ENCODE results near the gene C12orf43.

C12orf43 gene

DNA sequence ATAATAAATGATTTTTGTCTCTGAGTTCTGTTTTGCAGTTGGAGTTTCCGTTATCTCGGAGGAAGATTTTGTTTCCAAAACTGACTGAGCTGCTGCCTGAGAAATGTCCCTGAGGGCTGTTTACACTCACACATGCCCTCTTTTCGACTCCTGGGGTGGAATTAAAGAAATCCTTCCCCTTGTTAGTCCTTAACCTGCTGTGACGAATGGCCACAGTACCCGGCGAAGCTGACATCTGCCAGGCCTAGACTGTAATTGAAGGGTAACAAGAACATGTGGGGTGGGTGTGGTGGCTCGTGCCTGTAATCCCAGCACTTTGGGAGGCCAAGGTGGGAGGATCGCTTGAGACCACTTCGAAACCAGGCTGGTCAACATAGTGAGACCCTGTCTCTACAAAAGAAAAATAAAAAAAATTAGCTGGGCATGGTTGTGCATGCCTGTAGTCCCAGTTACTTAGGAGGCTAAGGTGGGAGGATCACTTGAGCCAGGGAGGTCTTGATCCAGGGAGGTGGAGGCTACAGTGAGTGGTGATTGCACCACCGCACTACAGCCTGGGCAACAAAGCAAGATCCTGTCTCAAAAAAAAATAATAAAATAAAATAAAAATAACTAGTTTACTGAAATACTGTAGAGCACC, 14.4 kb upstream of the C12orf43 start:
- DNase-seq, result no peak

DNA sequence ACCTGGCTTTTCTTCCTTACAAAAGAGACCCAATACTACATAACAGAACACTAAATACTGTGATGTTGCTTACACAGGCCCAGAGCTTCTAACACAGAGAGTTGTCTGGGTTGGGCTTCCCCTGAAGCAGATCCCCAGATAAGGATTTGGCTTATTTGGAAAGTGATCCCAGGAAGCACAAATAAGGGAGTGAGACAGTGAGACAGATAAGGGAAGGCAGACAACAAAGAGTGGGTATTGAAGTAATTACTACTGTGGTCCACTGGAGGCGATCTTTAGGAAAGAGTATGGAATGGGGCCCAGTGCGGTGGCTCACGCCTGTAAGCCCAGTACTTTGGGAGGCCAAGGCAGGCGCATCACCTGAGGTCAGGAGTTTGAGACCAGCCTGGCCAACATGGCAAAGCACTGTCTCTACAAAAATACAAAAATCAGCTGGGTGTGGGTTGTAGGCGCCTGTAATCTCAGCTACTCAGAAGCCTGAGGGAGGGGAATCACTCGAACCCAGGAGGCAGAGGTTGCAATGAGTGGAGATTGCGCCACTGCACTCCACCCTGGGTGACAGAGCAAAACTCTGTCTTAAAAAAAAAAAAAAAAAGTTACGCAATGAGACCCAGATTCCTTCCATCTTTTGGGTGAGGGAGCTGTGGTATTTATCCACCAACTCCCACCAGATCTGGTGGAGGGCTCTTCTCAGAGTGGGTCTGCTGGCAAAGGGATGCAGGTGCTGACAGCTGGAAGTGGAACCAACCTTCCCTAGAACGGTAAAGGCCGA, 10.2 kb upstream of the C12orf43 start:
- DNase-seq, result no peak

DNA sequence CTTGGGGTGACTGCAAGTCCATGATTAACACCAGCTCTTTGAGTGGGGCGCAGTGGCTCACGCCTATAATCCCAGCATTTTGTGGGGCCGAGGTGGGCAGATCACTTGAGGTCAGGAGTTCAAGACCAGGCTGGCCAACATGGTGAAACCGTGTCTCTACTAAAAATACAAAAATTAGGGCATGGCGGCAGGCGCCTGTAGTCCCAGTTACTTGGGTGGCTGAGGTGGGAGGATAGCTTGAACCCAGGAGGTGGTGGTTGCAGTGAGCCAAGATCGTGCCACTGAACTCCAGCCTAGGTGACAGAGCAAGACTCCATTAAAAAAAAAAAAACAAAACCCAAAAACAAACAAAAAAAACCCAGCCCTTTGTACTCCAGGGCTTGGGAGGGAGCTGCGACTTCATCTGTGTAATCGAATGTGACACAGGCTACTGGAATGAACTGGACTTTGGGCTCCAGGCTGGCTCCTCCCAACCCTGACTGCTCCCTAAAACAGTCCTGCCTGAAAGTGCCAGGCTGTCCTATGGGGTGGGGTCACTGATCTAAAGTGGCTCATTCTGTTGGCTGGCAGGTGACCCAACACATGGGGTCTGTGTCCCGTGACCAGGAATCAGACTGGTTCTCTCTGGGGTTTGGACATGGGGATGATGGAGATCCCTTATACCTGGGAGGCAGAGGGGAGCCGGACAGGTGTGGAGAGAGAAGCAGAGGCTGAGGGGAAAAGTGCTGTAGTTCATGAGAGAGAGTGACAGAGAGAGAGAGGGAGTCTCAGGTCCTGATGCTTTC, 9.3 kb upstream of the C12orf43 start:
- no peak for DNase-seq

- DNase-seq, result no peak
These were observed 7.5 kb upstream of the C12orf43 start for GRCh38 chr12:121023799-121024198.

GRCh38 chr12:121022713-121023112, 6.4 kb upstream of the C12orf43 start:
- no peak for DNase-seq

GRCh38 chr12:121021754-121022153, 5.5 kb upstream of the C12orf43 start:
- DNase-seq, result no peak

DNA sequence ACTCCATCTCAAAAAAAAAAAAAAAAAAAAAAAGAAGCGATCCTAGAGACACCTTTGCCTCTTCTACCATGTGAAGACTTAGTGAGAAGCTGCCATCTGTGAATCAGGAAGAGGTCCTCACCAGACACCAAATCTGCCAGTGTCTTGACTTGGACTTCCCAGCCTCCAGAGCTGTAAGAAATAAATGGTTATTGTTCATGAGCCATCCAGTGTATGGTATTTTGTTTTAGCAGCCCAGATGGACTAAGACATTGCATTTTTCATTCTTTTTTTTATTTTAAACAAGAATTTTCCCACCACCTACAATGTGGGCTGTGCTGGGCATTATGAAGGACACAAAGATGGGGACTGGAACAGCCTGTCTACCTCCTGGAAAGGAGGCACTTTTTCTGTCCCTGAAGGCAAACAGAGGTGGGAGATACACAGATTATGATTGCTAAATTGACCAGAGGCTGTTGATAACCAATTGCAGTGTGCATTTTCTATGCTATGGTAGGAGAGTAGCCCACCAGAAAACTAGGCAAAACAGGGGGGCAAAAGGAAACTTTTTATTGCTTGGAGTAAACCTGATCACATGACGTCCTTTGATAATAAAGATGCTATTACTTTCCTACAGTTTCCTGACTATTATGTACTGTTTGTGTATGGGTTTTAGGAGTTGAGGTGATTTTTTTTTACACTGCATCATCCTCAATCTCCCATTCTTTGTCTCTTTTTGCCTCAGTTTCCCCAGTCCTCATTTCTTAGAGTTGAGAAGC, 2.8 kb upstream of the C12orf43 start:
- no peak for DNase-seq

- no peak for DNase-seq
These were observed 1.7 kb upstream of the C12orf43 start for GRCh38 chr12:121017966-121018491.

- no peak for DNase-seq
These were observed 2.6 kb downstream of the C12orf43 start for GRCh38 chr12:121013715-121014114.

- DNase-seq, result no peak
These were observed 4.5 kb downstream of the C12orf43 start for GRCh38 chr12:121011820-121012219.

GRCh38 chr12:121010860-121011259, 5.4 kb downstream of the C12orf43 start:
- DNase-seq, result no peak

DNA sequence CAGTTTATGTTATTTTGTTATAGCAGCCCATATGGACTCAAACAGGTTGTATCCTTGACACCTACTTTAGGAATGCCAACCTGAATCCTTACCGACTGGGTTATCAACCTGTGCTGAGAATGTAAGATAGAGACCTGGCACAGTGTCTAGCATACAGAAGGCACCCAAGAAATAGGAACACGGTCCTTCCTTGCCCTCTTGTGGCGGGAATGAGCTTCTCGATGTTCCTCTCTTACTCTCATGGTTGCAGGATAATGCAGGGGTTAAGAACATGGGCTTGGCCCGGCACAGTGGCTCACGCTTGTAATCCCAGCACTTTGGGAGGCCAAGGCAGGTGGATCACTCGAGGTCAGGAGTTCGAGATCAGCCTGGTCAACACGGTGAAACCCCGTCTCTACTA, 6.5 kb downstream of the C12orf43 start:
- no peak for DNase-seq

DNA sequence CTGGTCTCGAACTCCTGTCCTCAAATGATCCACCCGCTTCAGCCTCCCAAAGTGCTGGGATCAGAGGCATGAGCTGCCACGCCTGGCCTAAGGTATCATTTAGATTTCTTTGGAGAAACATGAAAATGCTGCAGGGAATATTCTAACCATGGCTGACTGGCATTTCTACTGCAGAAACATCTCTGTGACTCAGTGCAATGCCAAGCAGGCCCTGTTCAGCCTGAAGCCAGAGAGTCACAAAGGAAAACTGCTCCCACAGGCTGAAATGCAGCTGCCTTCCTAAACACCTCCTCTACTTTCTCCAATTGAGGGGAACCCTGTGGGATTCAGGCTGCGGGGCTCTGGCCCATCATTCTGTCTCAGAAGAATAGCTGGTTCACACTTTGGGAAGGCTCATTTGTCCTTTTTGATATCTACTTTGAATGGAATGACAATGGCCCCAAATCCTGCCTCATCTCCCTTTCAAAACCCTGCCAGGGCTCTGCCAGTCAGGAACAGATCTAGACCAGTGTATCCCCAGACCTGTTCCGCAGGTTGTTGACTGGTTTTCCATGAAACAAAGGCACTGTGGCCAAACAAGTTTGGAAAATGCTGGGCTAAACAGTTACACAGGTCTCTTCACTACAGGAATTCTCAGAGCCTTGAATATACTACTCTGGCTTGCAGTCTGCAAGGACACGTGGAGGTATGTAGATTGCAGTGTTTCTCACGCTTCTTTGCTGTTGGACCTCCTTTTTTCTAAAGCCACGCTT, 7.8 kb downstream of the C12orf43 start:
- no peak for DNase-seq

- DNase-seq, result no peak
These were observed 10.9 kb downstream of the C12orf43 start for GRCh38 chr12:121005346-121005815.

DNA sequence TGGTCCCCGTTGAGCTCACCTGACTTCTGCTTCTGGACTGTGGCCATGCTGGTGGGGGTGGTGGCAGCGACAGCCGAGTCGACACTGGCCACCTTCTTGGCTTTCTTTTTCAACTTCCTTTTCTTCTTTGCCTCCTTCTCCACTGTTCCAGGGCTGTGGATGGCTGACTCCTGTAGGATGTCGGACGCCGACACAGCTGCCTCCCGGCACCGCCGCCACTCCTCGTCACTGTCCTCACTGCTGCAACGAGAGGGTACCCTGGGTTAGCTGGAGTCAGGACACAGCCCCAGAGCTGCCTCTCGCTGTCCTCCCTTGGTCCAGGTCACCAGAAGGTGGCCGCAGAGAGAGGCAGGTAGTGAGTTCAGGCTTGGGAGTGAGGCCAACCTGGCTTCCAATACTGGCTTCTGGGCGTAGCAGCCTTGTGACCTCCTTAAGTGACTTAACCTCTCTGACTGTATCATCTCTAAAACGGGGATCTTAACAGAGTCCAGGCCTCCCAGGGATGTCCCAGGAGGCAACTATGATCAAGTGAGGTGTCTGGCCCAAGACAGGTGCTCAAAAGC, 12.0 kb downstream of the C12orf43 start:
- DNase-seq, result no peak

DNA sequence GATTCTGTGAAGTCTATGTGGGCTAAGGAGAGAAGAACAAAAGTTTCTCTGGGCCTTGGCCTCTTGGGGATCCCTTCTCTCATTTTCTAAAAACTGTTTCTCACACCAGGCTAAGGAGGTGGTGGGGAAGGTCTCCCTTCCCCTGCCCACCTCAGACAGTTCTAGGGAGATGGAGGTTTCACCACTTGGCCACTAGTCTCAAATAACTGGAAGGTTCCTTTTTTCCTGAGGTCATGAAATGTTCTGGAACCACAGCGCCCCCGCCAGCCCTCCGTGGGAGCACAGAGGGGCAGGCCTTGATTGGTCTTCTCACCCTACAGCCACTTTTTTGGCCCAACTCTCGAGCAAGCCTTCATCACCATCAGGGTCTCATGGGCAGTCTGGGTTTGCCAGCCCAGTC, 12.6 kb downstream of the C12orf43 start:
- no peak for DNase-seq

GRCh38 chr12:121001841-121002483, 14.3 kb downstream of the C12orf43 start:
- DNase-seq, result no peak

DNA sequence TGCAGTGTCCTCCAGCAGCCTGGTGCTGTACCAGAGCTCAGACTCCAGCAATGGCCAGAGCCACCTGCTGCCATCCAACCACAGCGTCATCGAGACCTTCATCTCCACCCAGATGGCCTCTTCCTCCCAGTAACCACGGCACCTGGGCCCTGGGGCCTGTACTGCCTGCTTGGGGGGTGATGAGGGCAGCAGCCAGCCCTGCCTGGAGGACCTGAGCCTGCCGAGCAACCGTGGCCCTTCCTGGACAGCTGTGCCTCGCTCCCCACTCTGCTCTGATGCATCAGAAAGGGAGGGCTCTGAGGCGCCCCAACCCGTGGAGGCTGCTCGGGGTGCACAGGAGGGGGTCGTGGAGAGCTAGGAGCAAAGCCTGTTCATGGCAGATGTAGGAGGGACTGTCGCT, 15.2 kb downstream of the C12orf43 start:
- DNase-seq, result no peak

DNA sequence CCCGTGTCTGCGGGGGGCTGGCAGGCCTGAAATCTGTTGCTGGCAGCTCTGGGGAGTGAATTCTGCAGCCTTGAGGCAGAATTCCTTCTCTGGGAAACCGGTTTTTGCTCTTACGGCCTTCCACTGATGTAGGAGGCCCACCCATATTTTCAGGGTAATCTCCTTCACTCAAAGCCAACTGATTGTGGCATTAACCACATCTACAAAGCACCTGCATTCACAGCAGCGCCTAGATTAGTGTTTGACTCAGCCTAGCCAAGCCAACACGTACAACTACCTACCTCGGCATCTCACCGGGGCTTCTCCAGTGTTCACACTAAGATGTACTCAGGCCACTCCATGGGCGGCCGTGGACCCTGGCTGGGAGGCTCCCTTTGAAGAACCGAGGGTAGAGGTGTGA, 15.8 kb downstream of the C12orf43 start:
- DNase-seq, result no peak

DNA sequence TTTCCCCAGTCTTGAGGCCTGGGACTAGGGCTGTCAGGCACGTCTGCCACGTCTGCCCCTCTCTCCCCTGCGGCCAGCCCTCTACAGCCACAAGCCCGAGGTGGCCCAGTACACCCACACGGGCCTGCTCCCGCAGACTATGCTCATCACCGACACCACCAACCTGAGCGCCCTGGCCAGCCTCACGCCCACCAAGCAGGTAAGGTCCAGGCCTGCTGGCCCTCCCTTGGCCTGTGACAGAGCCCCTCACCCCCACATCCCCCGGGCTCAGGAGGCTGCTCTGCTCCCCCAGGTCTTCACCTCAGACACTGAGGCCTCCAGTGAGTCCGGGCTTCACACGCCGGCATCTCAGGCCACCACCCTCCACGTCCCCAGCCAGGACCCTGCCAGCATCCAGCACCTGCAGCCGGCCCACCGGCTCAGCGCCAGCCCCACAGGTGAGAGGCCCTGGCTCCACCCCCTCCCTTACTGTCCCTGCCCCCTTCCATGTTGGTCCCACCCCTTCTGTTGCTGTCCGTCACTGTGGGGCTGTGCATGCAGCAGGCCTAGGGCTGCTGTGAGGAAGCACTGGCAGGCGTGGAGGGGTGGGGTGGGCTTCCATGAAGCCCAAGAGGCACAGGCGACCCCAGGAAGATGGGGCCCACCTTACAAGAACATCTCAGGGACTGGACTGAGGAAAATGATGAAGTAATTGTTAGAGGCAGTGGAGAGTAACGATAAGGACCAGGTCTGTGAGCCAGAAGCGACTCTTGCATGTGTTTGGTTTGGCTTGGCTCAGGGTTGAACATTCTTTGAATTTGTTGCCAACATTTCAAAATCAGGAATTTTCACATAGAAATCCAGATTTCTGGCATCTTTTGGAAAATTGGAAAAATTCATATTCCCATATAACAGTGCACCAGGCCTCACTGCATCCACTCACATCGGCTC, 16.8 kb downstream of the C12orf43 start:
- no peak for DNase-seq
